GM21529 (cell line): ENCODE data around the gene NTN4.
A peak's percentile ranks its signal among the peaks of the same experiment; 100 is the strongest.
"Not testable (repeated sequence)": the region's sequence is repeated elsewhere in the genome, so short reads cannot be mapped to it uniquely, and the experiment has no call there.

Source experiments
- ATAC-seq: cut with Tn5 transposase; IDR thresholded peaks from one replicate; pipeline ENCODE4 v1.9.1; 2021; ENCODE audit not compliant: unreplicated experiment

Gene NTN4

DNA sequence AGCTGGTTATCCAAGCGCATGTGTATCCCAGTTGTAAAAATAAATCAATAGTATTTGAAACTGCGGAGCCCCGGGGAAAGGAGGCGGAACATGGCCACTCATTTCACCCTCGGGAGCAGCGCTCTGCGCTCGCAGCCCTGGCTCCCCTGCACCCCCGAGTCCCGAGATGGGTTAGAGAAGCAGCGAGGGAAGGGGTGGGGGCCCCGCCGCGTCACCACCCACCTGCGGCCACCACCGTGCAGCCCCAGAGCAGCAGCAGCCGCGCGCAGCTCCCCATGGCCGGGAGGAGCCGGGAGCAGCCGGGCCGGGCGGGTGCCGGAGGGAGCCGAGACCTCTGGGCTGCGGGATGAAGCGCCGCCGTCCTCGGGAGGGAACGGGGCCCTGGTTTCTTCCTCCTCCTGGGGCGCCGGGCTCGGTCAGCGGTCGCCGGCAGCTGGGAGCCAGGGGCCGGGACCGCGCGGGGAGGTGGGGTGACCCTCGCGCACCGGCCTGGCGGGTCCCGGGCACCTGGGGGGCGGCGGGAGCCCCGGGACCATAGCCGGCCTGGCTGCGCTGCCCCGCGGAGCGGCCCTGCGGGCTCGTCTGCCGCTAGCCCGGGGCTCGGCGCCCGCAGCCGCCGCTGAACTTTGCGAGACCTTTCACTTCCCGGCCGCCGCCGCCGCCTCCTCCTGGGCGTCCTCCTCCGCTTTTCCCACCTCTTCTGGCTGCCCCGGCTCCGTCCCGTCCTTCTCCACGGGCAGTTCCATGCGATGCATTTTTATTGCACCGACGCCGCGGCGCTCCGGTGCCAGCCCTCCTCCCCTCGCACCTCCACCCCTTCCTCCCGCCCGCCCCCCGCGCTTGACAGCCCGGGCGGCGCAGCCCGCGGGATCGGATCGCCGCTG, at the start of gene NTN4:
Gene NTN4 (minus strand): TSS at position 732 of the 884 bp plus-strand sequence. CDS start 455 bp downstream, at position 277.
- ATAC-seq: peak; percentile 71

DNA sequence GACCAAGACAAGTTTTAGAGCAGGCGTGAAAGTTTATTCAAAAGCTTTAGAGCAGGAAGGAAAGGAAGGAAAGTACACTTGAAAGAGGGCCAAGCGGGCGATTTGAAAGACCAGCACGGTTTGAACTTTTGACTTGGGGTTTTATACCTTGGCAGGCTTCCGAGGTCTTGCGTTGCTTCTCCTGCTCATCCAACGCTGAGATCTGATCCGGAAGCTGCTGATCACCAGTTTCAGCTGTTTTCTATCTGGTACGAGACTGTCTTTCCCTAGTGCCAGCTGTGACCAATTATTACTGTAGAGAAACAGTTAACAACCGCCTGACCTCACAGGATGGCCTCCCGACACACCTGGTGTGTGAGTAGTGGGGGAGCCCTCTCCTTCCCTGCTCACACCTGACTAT, 47.6 kb upstream of the NTN4 start:
- ATAC-seq: no peak

DNA sequence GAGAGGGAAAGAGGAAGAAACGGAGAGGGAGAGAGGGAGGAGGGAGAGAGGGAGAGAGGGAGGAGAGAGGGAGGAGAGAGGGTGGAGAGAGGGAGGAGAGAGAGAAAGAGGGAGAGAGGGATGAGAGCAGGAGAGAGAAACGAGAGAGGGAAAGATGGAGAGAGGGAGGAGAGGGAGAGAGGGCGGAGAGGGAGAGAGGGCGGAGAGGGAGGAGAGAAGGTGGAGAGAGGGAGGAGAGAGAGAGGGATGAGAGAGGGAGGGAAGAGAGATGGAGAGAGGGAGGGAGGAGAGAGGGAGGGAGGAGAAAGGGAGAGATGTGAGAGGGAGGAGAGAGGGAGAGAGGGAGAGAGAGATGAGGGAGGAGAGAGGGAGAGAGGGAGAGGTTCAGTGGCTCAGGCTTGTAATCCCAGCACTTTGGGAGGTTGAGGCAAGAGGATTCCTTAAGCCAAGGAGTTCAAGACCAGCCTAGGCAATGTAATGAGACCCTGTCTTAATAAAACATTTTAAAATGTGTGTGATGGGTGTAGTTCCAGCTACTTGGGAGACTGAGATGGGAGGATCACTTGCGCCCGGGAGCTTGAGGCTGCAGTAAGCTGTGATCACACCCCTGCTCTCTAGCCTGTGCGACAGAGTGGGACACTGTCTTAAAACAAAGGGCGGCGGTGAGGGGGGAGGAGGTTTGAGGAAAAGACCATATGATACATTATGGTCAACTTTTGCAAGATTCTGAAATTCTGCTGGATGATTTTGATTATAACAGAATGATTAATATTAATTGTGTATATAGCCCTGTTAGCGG, 46.9 kb upstream of the NTN4 start:
- no peak for ATAC-seq

DNA sequence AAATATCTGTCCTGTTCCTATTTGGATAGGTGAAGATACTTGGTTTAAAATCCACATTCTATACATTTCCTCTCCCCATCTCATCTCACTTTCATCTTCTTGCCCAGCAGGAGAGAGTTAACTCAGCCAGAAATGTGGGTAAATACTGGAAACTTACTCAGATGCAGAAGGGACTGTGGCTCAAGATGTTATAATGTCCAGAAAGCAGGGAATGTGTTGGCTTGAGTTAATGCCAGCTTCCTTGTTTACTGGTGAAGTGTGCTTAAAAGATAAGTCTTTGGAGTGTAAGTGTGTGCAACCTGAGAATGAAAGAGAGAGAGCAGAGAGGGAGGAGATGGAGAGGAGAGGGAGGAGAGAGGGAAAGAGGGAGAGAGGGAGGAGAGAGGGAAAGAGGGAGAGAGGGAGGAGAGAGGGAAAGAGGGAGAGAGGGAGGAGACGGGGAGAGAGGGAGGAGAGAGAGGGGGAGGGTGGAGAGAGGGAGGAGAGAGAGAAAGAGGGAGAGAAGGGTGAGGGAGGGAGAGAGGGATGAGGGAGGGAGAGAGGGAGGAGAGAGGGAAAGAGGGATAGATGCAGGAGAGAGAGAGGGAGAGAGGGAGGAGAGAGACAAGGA, 46.2 kb upstream of the NTN4 start:
- no peak for ATAC-seq

DNA sequence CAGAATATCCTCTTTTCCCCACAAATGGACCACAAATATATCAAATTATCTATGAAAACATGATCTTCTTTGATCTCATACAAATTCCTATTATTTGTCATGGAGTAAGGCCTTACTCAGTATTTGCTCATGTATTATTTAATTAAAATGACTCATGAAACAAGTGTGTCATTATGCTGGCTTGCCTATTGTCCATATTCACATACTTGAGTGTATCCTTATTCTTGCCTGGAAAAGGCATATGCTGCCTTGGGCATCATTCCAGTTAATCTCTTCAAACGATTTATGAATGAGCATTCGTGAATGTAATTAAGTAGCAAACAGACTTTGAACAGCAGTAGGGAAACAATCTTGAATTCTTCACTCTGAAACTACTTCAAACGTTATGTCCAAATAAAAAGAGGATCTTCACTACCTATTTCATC, 45.6 kb upstream of the NTN4 start:
- no peak for ATAC-seq

DNA sequence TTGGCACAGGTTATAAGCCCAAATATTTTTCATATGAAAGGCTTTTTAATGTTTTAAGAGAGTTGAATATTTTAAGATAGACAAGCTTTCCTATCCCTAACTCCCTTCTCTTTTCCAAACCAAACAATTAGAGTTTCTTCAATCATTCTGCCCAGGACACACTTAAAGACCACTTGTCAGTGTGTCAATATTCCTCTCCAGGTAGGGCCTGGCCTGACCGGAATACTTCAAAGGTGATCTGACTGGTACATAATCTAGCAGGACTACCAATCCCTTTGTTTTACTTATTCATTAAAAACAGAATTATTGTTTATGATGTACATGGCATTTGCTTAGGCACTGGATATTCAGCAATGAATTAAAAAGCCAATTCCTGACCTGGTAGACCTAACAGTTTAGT, 44.0 kb upstream of the NTN4 start:
- no peak for ATAC-seq

DNA sequence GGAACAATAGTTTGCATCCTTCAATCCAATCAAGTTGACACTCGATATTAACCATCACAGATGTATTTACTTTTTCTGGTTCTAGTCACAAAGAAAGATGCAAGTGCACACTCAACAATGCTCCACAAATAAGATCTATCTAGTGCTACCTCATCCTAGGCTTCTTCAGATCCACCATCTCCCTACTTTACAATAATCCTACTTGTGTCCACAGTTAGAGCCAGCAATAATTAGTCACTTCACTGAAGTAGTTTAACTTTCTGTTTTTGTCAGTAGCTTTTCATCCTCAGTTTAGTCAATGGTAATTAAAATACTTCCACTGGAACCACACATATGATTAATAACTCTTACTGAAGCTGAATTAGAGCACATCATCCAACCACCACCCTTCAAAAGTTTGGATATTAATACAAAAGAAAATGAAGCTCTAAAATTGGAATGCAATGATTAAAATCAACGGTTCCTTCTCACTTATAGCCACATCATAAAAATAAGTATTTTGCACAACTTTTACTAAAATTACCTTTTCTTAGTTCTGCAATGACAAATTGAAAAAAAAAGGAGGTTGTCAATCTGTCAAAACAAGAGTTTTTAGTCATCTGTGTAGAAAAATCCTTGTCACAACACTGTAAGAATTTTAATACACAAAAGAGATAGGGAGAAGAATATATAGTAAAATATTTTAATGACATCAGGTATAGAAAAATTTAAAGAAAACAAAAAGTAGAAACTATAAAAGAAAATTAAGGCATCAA, 39.9 kb upstream of the NTN4 start:
- no peak for ATAC-seq

DNA sequence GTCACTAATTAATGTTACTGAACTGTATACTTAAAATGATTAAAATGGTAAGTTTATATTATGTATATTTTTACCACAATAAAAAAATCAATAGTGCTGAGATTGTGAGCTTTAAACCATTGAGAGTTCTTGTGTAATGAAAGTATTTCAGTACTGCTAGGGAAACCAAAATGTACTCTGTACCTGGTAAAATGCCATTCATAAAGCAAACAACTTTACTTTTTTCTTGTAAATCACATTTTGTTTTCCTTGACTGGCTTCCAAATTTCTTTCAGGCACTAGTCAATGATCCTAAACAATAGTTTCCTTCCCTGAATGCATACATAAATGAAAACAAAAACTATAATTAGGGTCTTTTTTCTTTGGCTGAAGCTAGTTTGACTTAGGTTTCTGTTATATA, 38.8 kb upstream of the NTN4 start:
- ATAC-seq: no peak

DNA sequence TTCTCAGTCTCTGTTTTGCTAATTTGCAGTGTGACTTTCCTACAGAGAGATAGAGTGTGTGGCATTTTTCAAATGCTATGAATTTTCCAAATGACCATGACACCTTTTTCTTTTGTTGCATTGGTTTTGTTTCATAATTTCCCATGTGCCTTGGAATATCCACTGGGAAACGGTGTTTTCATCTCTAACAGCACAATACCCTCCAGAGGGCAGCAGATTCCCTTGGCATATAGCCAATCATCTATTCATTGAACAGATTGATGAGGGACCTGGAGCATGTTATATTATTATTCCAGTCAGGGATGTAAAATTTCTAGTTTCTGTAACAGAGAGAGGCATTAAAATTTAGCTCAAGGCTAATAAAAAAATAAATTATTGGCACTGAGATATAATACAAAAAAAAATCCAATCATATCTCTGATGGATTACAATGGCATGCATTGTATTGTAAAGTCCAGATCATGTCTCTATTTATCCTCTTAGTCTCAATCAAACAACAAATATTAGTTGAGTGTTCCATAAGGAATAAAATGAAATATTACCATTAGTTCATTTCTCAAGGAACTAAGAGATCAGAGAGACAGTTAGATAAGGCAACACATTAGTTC, 29.6 kb upstream of the NTN4 start:
- no peak for ATAC-seq

DNA sequence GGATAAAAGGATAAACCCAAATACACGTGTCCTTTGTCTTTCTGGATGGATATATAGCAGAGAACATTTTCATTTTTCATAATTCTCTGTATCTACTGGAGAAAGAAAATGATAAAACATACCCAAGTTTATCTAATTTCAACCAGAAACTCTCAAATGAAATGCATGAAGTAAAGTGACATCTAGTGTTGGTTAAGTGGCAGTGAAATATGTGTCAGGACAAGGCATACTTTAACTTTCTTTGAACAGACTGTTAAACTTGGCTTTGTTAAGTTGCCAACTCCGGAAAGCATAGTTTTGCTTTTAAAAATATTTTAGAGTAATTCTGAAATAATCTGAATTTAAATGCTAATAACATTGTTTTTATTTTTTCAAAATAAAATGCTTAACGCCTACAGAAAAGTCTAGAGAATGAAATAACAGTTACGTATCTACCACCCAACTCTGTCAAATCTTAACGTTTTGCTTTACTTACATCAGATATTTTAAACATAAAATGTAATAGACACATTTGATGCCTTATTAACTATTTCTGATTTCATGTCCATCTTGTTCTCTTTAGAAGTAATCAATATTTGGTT, 25.2 kb upstream of the NTN4 start:
- no peak for ATAC-seq

DNA sequence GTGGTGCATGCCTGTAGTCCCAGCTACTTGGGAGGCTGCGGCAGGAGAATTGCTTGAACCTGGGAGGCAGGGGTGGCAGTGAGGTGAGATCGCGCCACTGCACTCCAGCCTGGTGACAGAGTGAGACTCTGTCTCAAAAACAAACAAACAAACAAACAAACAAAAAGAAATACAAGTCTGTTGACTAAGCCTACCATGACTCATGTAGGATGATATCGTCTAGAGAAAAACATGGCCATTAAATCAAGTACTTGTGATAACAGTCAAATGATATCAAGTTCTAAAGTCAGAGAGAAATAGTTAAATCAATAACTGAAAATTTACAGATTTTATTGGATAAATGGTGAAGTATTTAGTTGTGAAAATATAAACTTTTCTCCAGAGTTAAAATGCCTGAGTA, 21.6 kb upstream of the NTN4 start:
- not testable (repeated sequence) for ATAC-seq

DNA sequence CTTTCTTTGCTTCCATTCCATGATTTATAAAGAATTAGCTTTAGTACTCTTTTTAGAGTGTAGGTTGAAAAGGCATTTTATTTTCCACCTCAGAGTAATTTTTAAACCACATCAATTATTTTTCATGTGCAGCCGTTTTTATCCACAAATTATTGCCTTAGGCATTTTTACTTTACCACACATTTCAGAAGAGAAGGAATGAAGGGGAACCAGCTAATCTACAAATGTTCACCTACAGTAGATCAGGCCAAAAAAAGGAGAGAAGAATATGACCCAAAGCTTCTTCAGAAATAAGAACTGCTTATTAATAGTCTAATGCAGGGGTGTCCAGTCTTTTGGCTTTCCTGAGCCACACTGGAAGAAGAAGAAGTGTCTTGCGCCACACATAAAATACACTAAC, 19.8 kb upstream of the NTN4 start:
- no peak for ATAC-seq

DNA sequence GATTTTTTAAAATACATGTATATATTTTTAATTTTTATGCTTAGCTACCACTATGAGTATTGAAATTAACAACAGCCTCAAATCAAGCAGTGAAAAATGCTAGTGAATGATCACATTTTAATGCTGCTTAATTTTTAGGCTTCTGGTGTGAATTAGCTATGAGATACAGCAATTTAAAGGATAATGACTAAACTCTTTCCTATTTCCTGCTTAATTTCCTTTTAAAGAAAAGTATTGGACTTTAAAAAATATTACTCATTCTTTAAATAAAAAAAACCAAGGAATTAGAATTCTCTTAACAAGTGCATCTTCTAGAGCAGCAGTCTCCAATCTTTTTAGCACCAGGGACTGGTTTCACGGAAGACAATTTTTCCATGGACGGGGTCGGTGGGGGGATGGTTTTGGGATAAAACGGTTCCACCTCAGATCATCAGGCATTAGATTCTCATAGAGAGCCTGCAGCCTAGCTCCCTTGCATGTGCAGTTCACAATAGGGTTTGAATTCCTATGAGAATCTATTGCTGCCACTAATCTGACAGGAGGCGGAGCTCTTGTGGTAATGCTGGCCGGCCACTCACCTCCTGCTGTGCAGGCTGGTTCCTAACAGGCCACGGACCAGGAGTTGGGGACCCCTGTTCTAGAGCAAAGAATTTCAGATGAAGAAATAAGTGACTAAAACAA, 18.6 kb upstream of the NTN4 start:
- no peak for ATAC-seq

DNA sequence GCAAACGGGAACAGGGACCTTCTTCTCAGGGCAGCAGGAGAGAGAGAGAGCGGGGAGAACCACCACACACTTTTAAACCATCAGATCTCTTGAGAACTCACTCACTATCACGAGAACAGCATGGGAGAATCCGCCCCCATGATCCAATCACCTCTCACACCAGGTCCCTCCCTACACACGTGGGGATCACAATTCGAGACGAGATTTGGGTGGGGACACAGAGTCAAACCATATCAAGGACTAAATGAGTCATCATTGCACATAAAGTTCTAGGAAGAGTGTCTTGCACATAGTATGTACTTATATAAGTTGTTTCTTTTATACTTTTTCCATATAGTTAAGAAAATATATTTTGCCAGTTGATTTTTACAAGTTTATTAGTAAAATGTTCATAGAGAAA, 17.6 kb upstream of the NTN4 start:
- no peak for ATAC-seq

DNA sequence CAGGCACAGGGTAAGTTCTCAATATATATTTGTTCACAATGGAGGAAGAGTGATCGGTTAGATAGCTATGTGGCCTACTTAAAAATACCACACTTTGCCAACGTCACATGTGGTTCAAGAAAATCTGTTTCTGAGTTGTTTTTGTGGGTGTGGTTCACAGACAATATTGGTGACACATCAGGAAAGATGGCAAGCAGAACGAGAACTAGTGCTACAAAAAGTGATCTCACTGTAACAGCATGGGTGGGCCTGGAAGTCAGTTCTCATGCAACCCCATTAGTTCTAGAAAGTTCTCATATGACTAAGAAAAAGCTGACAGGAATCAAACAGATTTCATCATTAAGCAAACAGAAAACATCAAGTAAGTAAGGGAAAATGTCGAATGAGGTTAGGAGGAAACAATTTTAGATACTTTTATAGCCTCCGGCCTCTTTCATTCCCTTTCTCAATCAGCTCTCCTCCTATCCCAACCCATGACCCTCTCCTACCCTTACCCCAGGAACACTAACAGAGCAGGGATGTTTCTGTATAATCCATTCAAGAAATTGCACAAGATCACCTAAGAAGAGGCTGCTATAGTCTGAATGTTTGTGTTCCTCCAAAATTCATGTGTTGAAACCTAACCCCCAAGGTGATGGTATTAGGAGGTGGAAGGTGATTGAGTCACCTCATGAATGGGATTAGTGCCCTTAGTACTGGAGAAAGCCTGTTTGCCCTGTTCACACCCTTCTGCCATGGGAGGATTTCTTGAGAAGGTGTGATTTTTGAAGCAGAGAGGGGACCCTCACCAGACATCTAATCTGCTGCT, 15.5 kb upstream of the NTN4 start:
- ATAC-seq: no peak

DNA sequence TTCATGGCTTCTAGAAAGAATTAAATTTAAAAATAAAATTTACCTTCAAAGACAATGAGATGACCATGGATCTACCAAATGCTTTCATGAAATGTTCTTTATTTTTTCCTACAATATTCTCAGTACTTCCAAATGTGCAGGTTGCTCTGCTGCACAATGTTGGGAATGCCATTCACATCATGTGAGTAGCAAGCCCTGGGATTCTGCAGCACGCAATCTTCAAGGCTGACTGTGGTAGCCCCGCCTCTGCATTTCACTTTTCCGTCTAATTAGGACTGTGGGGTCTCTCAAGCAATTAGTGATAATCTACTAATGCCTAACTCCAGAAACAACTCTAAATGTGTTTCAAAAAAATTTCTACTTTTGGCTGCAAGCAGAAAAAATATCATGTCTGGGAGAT, 13.7 kb upstream of the NTN4 start:
- no peak for ATAC-seq

DNA sequence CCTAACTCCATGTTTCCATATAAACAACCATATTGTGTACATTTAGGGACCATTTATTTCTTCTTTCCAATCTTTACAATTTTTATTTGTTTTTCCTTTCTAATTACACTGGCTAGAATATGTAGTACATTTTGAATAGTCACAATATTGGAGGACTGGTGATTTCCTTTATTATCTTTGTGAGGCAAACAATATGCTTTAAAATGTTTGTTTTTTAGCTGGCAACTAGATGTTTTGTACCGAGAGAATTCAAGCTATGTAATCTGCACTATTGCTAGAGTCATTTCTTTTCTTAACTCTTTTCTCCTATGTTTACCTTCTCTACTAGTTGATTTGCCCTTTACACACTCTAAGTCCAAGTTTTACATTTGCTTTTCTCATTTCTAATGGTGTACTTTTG, 13.3 kb upstream of the NTN4 start:
- no peak for ATAC-seq

DNA sequence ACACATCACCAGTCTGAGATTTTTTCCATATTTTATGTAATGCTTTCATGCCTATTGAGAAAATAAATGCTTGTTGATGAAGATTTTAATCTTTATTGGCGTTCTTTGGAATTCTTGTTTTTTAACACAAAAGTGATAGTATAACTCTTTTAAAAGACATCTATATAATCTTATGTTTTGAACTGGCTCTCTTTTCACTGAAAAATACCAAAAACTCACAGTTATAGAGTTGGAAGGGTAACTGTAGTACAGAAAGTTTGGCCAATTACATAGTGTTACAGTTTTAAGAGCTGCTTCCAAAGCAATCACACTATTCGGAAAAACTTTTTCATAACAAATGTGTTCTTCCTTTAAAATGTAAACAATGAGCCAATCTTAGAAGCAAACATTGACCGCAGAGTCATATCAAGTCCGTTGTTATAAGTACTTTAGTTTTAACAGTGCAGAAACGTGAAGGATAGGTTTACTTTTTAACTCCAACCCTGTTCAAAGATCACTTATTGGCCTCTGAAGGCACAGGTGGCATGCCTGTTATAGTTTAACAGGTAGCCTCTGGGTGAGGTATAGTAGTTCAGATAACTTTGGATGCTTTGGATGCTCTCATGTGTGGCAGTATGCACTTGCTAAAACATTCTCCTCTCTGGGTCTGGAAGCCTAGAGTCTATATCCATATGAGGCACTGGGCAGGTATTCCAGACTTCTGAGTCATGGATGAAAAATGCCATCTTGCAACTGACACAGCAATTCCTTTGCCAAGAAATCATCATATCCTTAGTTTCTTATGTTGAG, 12.1 kb upstream of the NTN4 start:
- ATAC-seq: no peak
